Keratinocyte (primary cell): ENCODE results near the gene CORO2B. TPM values are rescaled to one million over a fixed set of nuclear protein-coding genes. Genes with fewer than 3 reads are reported as not detected.

Source experiments
- DNase-seq: peaks from one replicate; pipeline ENCODE4 v3.0.0-alpha.2; 2011; ENCODE audit warnings: low read depth, missing footprints, low spot score
- FAIRE-seq: peaks from 2 replicates; lab custom pipeline; 2011; peaks lifted over from hg19 to GRCh38; lab: Jason Lieb, UNC
- H2AFZ ChIP-seq: 2 replicates; pipeline ENCODE4 v1.6.0; 2012; ENCODE audit warnings: low read length, control low read depth, inconsistent platforms; ENCODE audit not compliant: control insufficient read depth
- H3K27ac ChIP-seq: 2 replicates; pipeline ENCODE4 v1.5.1; 2011; ENCODE audit warnings: low read length; ENCODE audit not compliant: control insufficient read depth, insufficient read depth
- H3K27me3 ChIP-seq: 3 replicates; pipeline ENCODE4 v1.6.0; 2011; ENCODE audit warnings: low read length; ENCODE audit not compliant: control insufficient read depth, insufficient read depth; ENCODE audit errors: extremely low read depth
- H3K36me3 ChIP-seq, 2 experiments: 2 replicates in 1 of 2; 3 replicates in 1 of 2; pipeline ENCODE4 v1.5.1; 2011; ENCODE audit warnings: low read length in 2 of 2, mild to moderate bottlenecking in 1 of 2; ENCODE audit not compliant: control insufficient read depth in 2 of 2, insufficient read depth in 2 of 2; ENCODE audit errors: extremely low read depth in 1 of 2
- H3K4me1 ChIP-seq: 3 replicates; pipeline ENCODE4 v1.5.1; 2011; ENCODE audit warnings: low read length; ENCODE audit not compliant: control insufficient read depth, insufficient read depth; ENCODE audit errors: extremely low read depth
- H3K4me2 ChIP-seq: 3 replicates; pipeline ENCODE4 v1.6.0; 2011; ENCODE audit warnings: low read depth, low read length; ENCODE audit not compliant: control insufficient read depth, insufficient read depth; ENCODE audit errors: extremely low read depth
- H3K4me3 ChIP-seq, 3 experiments: fragments of 200-600 bp in 1 of 3; sonication (generic) in 1 of 3; 2 replicates in 2 of 3; 3 replicates in 1 of 3; pipeline ENCODE4 v1.5.1; 2011 to 2016; ENCODE audit warnings: low read length in 3 of 3, mild to moderate bottlenecking in 3 of 3, control low read depth in 2 of 3, inconsistent platforms in 1 of 3, low read depth in 1 of 3, mixed read lengths in 1 of 3, mixed run types in 1 of 3, moderate library complexity in 1 of 3; ENCODE audit not compliant: control insufficient read depth in 2 of 3, insufficient read depth in 2 of 3; ENCODE audit errors: extremely low read depth in 1 of 3
- H3K79me2 ChIP-seq: 2 replicates; pipeline ENCODE4 v1.6.0; 2012; ENCODE audit warnings: low read length; ENCODE audit not compliant: control insufficient read depth, insufficient read depth
- H3K9ac ChIP-seq: 3 replicates; pipeline ENCODE4 v1.6.0; 2011; ENCODE audit warnings: low read length; ENCODE audit not compliant: control insufficient read depth, insufficient read depth; ENCODE audit errors: extremely low read depth
- H3K9me1 ChIP-seq: 3 replicates; pipeline ENCODE4 v1.6.0; 2011; ENCODE audit warnings: low read length; ENCODE audit not compliant: control insufficient read depth, insufficient read depth; ENCODE audit errors: extremely low read depth
- H3K9me3 ChIP-seq: 2 replicates; pipeline ENCODE4 v1.5.1; 2012; ENCODE audit warnings: low read depth, low read length; ENCODE audit not compliant: control insufficient read depth
- H4K20me1 ChIP-seq: 3 replicates; pipeline ENCODE4 v1.6.0; 2011; ENCODE audit warnings: low read length; ENCODE audit not compliant: control insufficient read depth, insufficient read depth; ENCODE audit errors: extremely low read depth
- EZH2 ChIP-seq: IDR thresholded peaks from one replicate; pipeline ENCODE4 v1.6.1; 2012; ENCODE audit warnings: inconsistent platforms, mild to moderate bottlenecking, low read length, moderate library complexity
- dilution Hi-C: fragments of 300-500 bp; cut with MboI; formaldehyde crosslinking; loops from one replicate; pipeline ENCODE4 v1.7.0; 2020; ENCODE audit warnings: low sequenced_read_pairs; ENCODE audit not compliant: extremely low pct_ligation_motif_present
- polyA plus RNA-seq, 5 experiments: library from polyadenylated mRNA; depleted of rRNA in 3 of 5; stranded (reverse) in 3 of 5; stranded (forward) in 1 of 5; unstranded in 1 of 5; fragments of >200 nt; gene quantifications; 1 replicate in 1 of 5; 2 replicates in 3 of 5; 3 replicates in 1 of 5; pipeline versions ENCODE4 v1.2.1 to v1.2.3, GENCODE V29; 2011 to 2012; ENCODE audit warnings: missing spikeins in 2 of 5, low read depth in 1 of 5, low replicate concordance in 1 of 5
- TF ChIP-seq, protein P1 (sequence below), 3 experiments: IDR thresholded peaks in 1 of 3; conservative IDR thresholded peaks in 1 of 3; optimal IDR thresholded peaks in 1 of 3; 2 replicates in 2 of 3; 3 replicates in 1 of 3; pipeline versions ENCODE3 to v1.5.1; 2011; ENCODE audit warnings: low read length in 3 of 3, mild to moderate bottlenecking in 3 of 3, moderate library complexity in 2 of 3, control low read depth in 1 of 3, inconsistent platforms in 1 of 3; ENCODE audit not compliant: insufficient read depth in 2 of 3; ENCODE audit errors: extremely low read depth in 1 of 3

The CORO2B gene
- polyA plus RNA-seq, 1 donor (not counting 4 experiments of a cell fraction or from before 2014, with no cell fraction given): 0.13 TPM

DNA sequence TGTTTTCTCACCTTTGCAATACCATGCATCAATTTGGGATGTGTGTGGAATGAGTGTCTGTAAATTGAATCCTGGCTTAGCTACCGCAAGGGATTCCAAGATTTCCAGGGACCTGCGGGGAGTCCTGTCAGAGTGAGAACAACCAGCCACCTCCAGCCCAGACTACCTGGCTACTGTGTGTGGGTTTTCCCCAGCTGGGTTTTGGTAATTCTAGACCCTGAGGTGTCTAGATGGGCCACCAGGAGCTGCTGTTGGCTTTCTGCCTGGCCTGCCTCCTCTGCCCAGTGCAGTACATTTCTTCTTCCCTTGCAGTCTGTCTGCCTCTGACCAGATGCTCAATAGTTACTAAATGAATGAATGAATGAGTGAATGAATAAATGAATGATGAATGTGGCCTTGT, 32.5 kb upstream of the CORO2B start:
- DNase-seq: no peak
- TF ChIP-seq EZH2: no peak
- TF ChIP-seq, protein P1, sequence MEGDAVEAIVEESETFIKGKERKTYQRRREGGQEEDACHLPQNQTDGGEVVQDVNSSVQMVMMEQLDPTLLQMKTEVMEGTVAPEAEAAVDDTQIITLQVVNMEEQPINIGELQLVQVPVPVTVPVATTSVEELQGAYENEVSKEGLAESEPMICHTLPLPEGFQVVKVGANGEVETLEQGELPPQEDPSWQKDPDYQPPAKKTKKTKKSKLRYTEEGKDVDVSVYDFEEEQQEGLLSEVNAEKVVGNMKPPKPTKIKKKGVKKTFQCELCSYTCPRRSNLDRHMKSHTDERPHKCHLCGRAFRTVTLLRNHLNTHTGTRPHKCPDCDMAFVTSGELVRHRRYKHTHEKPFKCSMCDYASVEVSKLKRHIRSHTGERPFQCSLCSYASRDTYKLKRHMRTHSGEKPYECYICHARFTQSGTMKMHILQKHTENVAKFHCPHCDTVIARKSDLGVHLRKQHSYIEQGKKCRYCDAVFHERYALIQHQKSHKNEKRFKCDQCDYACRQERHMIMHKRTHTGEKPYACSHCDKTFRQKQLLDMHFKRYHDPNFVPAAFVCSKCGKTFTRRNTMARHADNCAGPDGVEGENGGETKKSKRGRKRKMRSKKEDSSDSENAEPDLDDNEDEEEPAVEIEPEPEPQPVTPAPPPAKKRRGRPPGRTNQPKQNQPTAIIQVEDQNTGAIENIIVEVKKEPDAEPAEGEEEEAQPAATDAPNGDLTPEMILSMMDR (optimal IDR thresholded peaks at IDR 0.05 in 1 of 3, IDR thresholded peaks at IDR 0.05 in 1 of 3, conservative IDR thresholded peaks at IDR 0.05 in 1 of 3; ENCODE audit: extremely low read depth in 1 of 3, insufficient read depth in 2 of 3, low read length in 3 of 3): no peak
- Histone ChIP-seq H3K27ac (no peak overlapping the region), H2AFZ (no peak overlapping the region), H3K4me2 (no peak overlapping the region), H3K4me3 (no peak overlapping the region), H3K36me3 (no peaks in the 10 kb centered on the region), H3K9ac (no peak overlapping the region), H4K20me1 (no peaks in the 10 kb centered on the region), H3K4me1 (no peaks in the 10 kb centered on the region), H3K9me3 (no peaks in the 10 kb centered on the region), H3K79me2 (no peaks in the 10 kb centered on the region), H3K27me3 (peaks cover 19% of the 10 kb centered on the region), H3K9me1 (no peaks in the 10 kb centered on the region)
- dilution Hi-C loops: no loop called here
- no peak for FAIRE-seq

DNA sequence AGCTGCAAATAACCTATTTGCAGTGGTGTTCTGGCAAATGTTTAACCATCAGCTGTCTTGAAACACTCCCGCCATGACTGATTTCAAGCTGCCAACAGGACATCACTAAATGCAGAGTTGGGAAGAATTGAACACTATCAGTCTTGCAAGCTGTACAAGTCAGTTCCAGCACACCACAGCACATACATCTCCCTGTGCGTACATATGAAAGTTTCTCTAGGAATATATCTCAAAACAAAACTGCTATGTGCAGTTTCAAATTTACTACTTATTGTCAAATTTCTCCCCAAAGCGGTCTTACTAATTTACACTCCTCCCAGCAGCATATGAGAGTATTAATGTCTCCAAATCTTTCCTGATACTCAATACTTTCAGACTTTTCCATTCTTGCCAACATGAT, 30.4 kb upstream of the CORO2B start:
- Histone ChIP-seq H3K27me3 (peaks cover 12% of the 10 kb centered on the region), H3K4me3 (no peak overlapping the region), H3K36me3 (no peaks in the 10 kb centered on the region), H3K4me2 (no peak overlapping the region), H3K9me1 (no peaks in the 10 kb centered on the region), H3K4me1 (no peaks in the 10 kb centered on the region), H4K20me1 (no peaks in the 10 kb centered on the region), H3K9ac (no peak overlapping the region), H2AFZ (no peak overlapping the region), H3K9me3 (no peaks in the 10 kb centered on the region), H3K79me2 (no peaks in the 10 kb centered on the region), H3K27ac (no peak overlapping the region)
- dilution Hi-C loops: no loop called here
- TF ChIP-seq EZH2: no peak
- TF ChIP-seq, protein P1 (optimal IDR thresholded peaks at IDR 0.05 in 1 of 3, IDR thresholded peaks at IDR 0.05 in 1 of 3, conservative IDR thresholded peaks at IDR 0.05 in 1 of 3; ENCODE audit: extremely low read depth in 1 of 3, insufficient read depth in 2 of 3, low read length in 3 of 3): no peak
- FAIRE-seq (no peak), DNase-seq (no peak)
